Activated naive CD8-positive, alpha-beta T cell treated with anti-CD3 and anti-CD28 coated beads for 36 hours (primary cell): Measurements from ENCODE around the gene RFTN1. TPM values are rescaled to one million over a fixed set of nuclear protein-coding genes. Genes with fewer than 3 reads are reported as not detected.
A peak's percentile ranks its signal among the peaks of the same experiment; 100 is the strongest.

Experiments
- DNase-seq: peaks from one replicate; pipeline ENCODE4 v3.0.0; 2021
- H3K27ac Mint-ChIP-seq: one replicate; pipeline ENCODE4 v1.8.0; 2022; ENCODE audit warnings: mild to moderate bottlenecking, moderate library complexity, mixed read lengths
- H3K27me3 Mint-ChIP-seq: one replicate; pipeline ENCODE4 v1.8.0; 2022; ENCODE audit warnings: mild to moderate bottlenecking, mixed read lengths
- H3K36me3 Mint-ChIP-seq: one replicate; pipeline ENCODE4 v1.8.0; 2021; ENCODE audit warnings: mild to moderate bottlenecking, mixed read lengths
- H3K4me1 Mint-ChIP-seq: one replicate; pipeline ENCODE4 v1.8.0; 2021; ENCODE audit warnings: mixed read lengths
- H3K4me3 Mint-ChIP-seq: one replicate; pipeline ENCODE4 v1.8.0; 2022; ENCODE audit warnings: mild to moderate bottlenecking, moderate library complexity, mixed read lengths
- H3K9me3 Mint-ChIP-seq: one replicate; pipeline ENCODE4 v1.8.0; 2022; ENCODE audit warnings: mixed read lengths
- total RNA-seq, 2 experiments: library from RNA; stranded (reverse); gene quantifications; one replicate each; pipeline ENCODE4 v1.2.3, GENCODE V29; 2021

RFTN1 gene
- total RNA-seq, 2 experiments from 2014 or later: 84.2 to 84.8 TPM

GRCh38 chr3:16343101-16343500 lies 170.4 kb downstream of the RFTN1 start:
- Mint-ChIP-seq H3K36me3 (peaks cover 66% of the 10 kb centered on the region), H3K9me3 (peaks cover 4% of the 10 kb centered on the region), H3K27me3 (no peaks in the 10 kb centered on the region), H3K4me1 (peaks cover 69% of the 10 kb centered on the region), H3K4me3 (no peak overlapping the region), H3K27ac (peak overlapping the region; percentile 69)
- no peak for DNase-seq

DNA sequence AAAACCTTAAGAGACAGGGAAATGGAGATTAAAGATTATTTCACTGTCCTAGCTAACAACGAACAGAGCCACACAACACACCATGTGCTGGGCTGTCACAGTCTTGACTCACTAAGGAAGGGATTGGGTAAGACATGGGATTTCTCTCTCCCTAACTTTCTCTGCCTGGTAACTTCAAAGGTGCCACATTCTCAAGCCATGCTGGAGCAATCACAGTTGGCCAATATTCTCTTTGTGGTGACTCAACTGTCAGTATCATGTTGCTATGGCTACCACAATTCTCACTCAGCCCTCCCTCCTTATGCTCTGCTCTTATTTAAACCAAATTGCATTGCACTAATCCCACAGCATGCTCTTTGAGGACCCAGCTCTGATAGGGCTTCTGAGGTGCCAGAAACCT lies 174.5 kb downstream of the RFTN1 start:
- peaks cover 66% of the 10 kb centered on the region for H3K4me1 Mint-ChIP-seq
- no peak overlapping the region for H3K4me3 Mint-ChIP-seq

DNA sequence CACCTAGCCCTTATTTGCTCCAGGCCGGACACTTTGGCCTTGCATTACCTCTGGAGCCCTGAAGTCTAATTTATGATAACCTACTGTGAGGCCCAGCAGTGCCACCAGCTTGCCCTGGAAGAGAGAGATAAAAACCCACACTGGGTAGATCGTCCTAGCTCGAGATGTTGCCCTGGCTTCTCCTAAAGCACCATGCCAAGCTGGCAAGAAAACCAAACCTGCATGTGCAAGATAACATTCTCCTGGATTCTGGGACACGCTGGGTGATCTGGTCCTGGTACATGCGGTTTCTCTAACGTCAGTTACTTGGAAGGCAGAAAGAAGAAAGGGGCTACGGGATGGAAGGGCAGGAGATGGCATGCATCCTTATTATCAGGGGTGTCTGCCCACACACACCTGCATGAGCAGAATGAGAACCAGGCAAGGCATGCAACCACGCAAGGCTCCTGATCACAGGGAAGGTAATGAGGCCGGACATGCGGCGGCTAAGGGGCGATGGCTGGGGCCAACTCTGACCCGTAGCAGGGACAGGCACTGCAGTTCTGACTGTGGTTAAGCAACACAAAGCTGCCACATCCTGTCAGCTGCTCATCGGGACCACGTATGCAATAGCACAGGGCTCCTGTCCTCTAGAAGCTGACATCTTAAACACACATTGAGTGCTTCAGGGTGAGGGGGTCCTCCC lies 175.5 kb downstream of the RFTN1 start:
- Mint-ChIP-seq H3K36me3 (peaks cover 68% of the 10 kb centered on the region), H3K9me3 (peaks cover 3% of the 10 kb centered on the region), H3K27me3 (no peaks in the 10 kb centered on the region), H3K27ac (peak overlapping the region; percentile 83), H3K4me1 (peaks cover 59% of the 10 kb centered on the region), H3K4me3 (peak overlapping the region; percentile 42)
- peak; percentile 54 for DNase-seq

More for the DNA sequence above, 174.5 kb downstream of the RFTN1 start:
- DNase-seq: no peak
- Mint-ChIP-seq H3K36me3 (peaks cover 70% of the 10 kb centered on the region), H3K9me3 (peaks cover 5% of the 10 kb centered on the region), H3K27me3 (no peaks in the 10 kb centered on the region), H3K27ac (peak overlapping the region; percentile 83)

GRCh38 chr3:16336825-16337224 lies 176.7 kb downstream of the RFTN1 start:
- DNase-seq: no peak
- Mint-ChIP-seq H3K27ac (peak overlapping the region; percentile 51), H3K4me3 (no peak overlapping the region), H3K36me3 (peaks cover 73% of the 10 kb centered on the region), H3K4me1 (peaks cover 52% of the 10 kb centered on the region), H3K9me3 (peaks cover 14% of the 10 kb centered on the region), H3K27me3 (no peaks in the 10 kb centered on the region)

DNA sequence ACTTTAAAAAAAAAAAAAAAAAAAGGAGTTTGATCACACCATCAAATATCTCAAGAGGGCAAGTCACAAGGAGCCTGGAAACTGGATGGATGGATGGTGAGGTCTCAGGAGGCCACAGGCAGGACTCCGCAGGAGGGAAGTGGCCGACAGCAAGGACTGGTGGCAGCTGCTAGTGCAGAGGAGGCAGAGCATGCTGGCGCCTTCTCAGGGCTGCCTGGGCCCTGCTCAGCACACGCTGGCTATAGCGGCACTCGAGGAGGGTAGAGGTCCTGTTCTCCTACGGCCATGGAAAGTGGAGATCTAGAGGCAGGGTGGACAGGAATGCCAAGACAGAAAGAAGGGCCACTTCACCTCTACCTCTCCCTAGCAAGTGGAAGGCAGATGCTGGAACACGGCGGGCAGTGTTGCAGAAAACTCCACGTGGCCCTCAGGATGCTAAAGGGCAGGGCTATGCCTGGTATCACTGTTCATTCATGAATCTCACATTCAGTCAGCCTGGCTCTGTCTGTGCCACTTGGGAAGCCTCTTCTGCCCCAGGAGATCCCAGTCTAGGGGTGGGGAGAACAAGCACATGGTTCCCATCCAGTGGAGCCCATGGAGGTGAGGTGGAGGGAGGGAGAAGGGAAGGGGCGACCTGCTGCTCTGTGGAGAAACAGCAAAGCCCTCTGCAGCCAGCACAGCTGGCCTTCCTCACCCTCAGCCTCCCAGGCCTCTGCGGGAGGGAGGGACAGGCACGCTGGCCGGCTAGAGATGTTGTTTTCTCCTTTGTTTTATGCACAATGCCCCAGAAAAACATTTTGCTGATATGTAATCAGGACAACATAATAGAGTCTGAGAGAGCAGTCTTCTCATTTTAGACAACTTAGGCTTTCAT lies 177.5 kb downstream of the RFTN1 start:
- Mint-ChIP-seq H3K36me3 (peaks cover 81% of the 10 kb centered on the region), H3K4me3 (no peak overlapping the region), H3K4me1 (peaks cover 52% of the 10 kb centered on the region), H3K9me3 (peaks cover 19% of the 10 kb centered on the region), H3K27ac (peak overlapping the region; percentile 75), H3K27me3 (no peaks in the 10 kb centered on the region)
- DNase-seq: no peak

DNA sequence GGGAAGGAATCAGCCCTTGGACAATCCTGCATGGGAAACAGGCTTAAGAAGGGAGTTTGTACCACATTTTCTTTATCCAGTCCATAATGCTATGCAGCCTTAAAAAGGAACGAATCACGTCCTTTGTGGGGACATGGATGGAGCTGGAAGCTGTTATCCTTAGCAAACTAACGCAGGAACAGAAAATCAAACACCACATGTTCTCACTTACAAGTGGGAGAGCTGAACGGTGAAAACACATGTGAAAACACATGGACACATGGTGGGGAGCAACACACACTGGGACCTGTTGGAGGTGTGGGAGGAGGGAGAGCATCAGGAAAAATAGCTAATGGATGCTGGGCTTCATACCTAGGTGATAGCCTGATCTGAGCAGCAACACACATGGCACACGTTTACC lies 178.2 kb downstream of the RFTN1 start:
- peaks cover 47% of the 10 kb centered on the region for H3K4me1 Mint-ChIP-seq
- no peaks in the 10 kb centered on the region for H3K27me3 Mint-ChIP-seq
- H3K9me3 Mint-ChIP-seq: peaks cover 21% of the 10 kb centered on the region
- H3K27ac Mint-ChIP-seq: peak overlapping the region; percentile 75
- H3K36me3 Mint-ChIP-seq: peaks cover 83% of the 10 kb centered on the region
- no peak for DNase-seq
- no peak overlapping the region for H3K4me3 Mint-ChIP-seq

GRCh38 chr3:16334909-16335308 lies 178.6 kb downstream of the RFTN1 start:
- H3K27ac Mint-ChIP-seq: peak overlapping the region; percentile 75
- H3K9me3 Mint-ChIP-seq: peaks cover 24% of the 10 kb centered on the region
- H3K27me3 Mint-ChIP-seq: no peaks in the 10 kb centered on the region
- no peak for DNase-seq
- peaks cover 43% of the 10 kb centered on the region for H3K4me1 Mint-ChIP-seq
- H3K4me3 Mint-ChIP-seq: no peak overlapping the region
- peaks cover 84% of the 10 kb centered on the region for H3K36me3 Mint-ChIP-seq

DNA sequence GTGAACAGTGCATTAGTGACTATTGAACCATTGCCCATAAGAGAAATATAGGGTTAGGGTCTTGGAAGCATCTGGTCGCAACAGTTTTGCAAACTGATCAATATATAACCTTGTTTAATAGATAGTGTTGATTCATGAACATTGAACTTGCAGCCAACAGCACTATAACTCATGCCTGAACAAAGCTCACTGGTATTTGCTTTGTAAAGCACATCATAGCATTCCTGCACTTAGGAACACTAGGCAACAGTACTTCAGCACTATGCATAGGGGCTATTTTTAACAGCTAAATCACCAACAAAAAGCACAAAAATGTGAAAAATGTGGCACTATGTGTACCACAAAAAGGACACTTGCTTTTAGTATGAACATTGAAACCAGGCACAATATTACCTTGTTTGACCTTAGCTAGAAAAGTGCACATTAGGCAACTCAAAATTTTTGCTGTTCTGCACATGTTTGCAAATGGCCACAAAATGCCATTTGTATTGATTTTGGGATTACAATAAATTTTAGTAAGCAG lies 180.5 kb downstream of the RFTN1 start:
- no peak overlapping the region for H3K4me3 Mint-ChIP-seq
- peak overlapping the region; percentile 18 for H3K27ac Mint-ChIP-seq
- no peak for DNase-seq
- peaks cover 82% of the 10 kb centered on the region for H3K36me3 Mint-ChIP-seq
- no peaks in the 10 kb centered on the region for H3K27me3 Mint-ChIP-seq
- H3K9me3 Mint-ChIP-seq: peaks cover 24% of the 10 kb centered on the region
- H3K4me1 Mint-ChIP-seq: peaks cover 26% of the 10 kb centered on the region

- Mint-ChIP-seq H3K27ac (no peak overlapping the region), H3K9me3 (peaks cover 24% of the 10 kb centered on the region)
Measured at GRCh38 chr3:16331319-16331883, 182.1 kb downstream of the RFTN1 start.

DNA sequence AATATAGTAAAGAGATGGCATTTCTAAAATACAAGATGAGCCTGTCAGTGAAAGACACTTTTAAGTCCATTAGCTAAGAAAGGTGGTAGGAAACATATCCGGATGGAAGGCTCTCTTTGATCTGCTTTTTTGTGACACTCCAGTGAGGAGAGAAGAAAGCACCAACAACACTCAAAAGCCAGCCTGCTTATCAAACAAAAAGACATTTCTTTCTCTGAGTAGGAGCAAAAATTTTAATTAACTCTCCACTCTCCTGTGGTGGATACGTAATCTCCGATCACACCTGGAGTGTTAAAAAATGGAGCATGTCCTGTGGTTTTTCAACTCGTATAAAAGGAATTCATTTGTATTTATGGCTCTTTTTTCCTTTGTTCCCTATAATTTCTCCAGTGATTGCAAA lies 183.1 kb downstream of the RFTN1 start:
- H3K27me3 Mint-ChIP-seq: no peaks in the 10 kb centered on the region
- peaks cover 72% of the 10 kb centered on the region for H3K36me3 Mint-ChIP-seq
- no peak for DNase-seq
- H3K27ac Mint-ChIP-seq: peak overlapping the region; percentile 27
- H3K4me3 Mint-ChIP-seq: no peak overlapping the region
- H3K9me3 Mint-ChIP-seq: peaks cover 24% of the 10 kb centered on the region
- peaks cover 26% of the 10 kb centered on the region for H3K4me1 Mint-ChIP-seq

More at GRCh38 chr3:16331319-16331883, 182.1 kb downstream of the RFTN1 start:
- H3K4me3 Mint-ChIP-seq: no peak overlapping the region
- peaks cover 75% of the 10 kb centered on the region for H3K36me3 Mint-ChIP-seq
- H3K4me1 Mint-ChIP-seq: peaks cover 23% of the 10 kb centered on the region
- no peak for DNase-seq
- H3K27me3 Mint-ChIP-seq: no peaks in the 10 kb centered on the region

- DNase-seq: no peak
- Mint-ChIP-seq H3K27ac (peak overlapping the region; percentile 27), H3K36me3 (peaks cover 66% of the 10 kb centered on the region), H3K4me1 (peaks cover 25% of the 10 kb centered on the region), H3K4me3 (no peak overlapping the region), H3K9me3 (peaks cover 24% of the 10 kb centered on the region), H3K27me3 (no peaks in the 10 kb centered on the region)
Measured at GRCh38 chr3:16329826-16330129, 183.7 kb downstream of the RFTN1 start.

- no peak overlapping the region for H3K4me3 Mint-ChIP-seq
- H3K36me3 Mint-ChIP-seq: peaks cover 61% of the 10 kb centered on the region
- peak overlapping the region; percentile 20 for H3K27ac Mint-ChIP-seq
- H3K4me1 Mint-ChIP-seq: peaks cover 22% of the 10 kb centered on the region
- DNase-seq: no peak
- H3K9me3 Mint-ChIP-seq: peaks cover 20% of the 10 kb centered on the region
- H3K27me3 Mint-ChIP-seq: no peaks in the 10 kb centered on the region
Measured at GRCh38 chr3:16329036-16329825, 184.3 kb downstream of the RFTN1 start.

DNA sequence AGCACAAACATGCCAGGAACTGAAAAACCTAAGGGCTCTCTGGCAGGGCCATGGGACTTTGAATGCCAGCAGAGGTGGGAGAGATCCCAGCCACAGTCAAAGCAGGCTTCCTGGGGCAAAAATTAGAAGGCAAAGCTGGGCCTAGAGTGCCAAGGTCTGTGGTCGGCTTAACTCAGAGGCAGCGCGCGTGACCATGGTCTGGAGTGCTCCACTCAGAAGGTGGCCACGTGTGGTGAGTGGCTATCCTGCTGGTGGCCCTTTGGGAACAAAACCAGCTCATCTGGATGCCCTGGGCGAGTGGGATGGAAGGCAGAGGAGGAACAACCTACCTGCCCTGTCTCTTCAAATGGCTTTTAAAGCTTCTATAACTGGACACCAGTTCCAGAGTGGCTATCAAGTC lies 185.4 kb downstream of the RFTN1 start:
- H3K27ac Mint-ChIP-seq: peak overlapping the region; percentile 60
- H3K9me3 Mint-ChIP-seq: peaks cover 20% of the 10 kb centered on the region
- H3K27me3 Mint-ChIP-seq: no peaks in the 10 kb centered on the region
- no peak overlapping the region for H3K4me3 Mint-ChIP-seq
- H3K4me1 Mint-ChIP-seq: peaks cover 25% of the 10 kb centered on the region
- no peak for DNase-seq
- H3K36me3 Mint-ChIP-seq: peaks cover 51% of the 10 kb centered on the region

- no peaks in the 10 kb centered on the region for H3K27me3 Mint-ChIP-seq
- peaks cover 39% of the 10 kb centered on the region for H3K36me3 Mint-ChIP-seq
- H3K4me1 Mint-ChIP-seq: peaks cover 32% of the 10 kb centered on the region
- no peak overlapping the region for H3K4me3 Mint-ChIP-seq
- DNase-seq: no peak
- peak overlapping the region; percentile 80 for H3K27ac Mint-ChIP-seq
- peaks cover 10% of the 10 kb centered on the region for H3K9me3 Mint-ChIP-seq
Measured at GRCh38 chr3:16326724-16327349, 186.7 kb downstream of the RFTN1 start.
